HG03060 (cell line): Measurements from ENCODE around the gene TEK.
"Not testable (repeated sequence)": the region's sequence is repeated elsewhere in the genome, so short reads cannot be mapped to it uniquely, and the experiment has no call there.

Experiments
- ATAC-seq: cut with Tn5 transposase; IDR thresholded peaks from one replicate; pipeline ENCODE4 v1.9.1; 2021; ENCODE audit warnings: low read depth, moderate number of reproducible peaks; ENCODE audit not compliant: unreplicated experiment

Gene TEK

DNA sequence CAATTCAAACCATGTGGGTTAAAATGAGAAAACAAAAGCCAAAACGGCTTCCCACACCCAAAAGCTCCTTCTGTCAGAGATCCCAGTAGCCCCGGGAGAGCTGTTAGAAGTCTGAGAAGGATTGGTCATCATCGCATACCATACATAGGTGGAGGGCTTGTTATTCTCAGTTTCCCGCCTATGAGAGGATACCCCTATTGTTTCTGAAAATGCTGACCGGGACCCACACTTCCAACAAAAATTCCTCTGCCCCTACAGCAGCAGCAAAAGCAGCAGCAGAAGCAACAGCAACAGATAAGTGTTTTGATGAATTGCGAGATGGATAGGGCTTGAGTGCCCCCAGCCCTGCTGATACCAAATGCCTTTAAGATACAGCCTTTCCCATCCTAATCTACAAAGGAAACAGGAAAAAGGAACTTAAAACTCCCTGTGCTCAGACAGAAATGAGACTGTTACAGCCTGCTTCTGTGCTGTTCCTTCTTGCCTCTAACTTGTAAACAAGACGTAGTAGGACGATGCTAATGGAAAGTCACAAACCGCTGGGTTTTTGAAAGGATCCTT is at the start of gene TEK:
Gene TEK (plus strand): TSS at position 245 of the 561 bp plus-strand sequence. CDS start 366 bp downstream, outside the sequence.
- ATAC-seq, result no peak

DNA sequence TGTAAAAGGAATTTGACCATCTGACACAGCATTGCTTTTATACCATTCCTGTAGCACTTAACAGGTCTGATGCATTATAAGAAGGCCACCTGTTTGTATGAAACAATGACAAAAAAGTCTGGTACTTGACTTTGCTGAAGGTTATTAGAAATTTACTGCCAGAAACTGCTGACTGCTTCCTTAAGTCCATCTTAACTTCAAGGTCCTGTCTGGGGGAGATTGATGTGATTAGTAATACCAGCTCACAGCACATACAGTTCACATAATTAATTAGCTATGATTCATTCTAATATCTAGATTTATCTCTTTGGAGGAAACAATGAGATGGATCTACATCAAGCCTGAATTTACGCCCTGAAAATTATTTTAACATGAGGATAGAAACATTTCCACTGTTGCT is 49.6 kb upstream of the TEK start:
- no peak for ATAC-seq

- no peak for ATAC-seq
Measured at GRCh38 chr9:27059907-27060306, 49.1 kb upstream of the TEK start.

GRCh38 chr9:27065288-27065687 is 43.7 kb upstream of the TEK start:
- no peak for ATAC-seq

DNA sequence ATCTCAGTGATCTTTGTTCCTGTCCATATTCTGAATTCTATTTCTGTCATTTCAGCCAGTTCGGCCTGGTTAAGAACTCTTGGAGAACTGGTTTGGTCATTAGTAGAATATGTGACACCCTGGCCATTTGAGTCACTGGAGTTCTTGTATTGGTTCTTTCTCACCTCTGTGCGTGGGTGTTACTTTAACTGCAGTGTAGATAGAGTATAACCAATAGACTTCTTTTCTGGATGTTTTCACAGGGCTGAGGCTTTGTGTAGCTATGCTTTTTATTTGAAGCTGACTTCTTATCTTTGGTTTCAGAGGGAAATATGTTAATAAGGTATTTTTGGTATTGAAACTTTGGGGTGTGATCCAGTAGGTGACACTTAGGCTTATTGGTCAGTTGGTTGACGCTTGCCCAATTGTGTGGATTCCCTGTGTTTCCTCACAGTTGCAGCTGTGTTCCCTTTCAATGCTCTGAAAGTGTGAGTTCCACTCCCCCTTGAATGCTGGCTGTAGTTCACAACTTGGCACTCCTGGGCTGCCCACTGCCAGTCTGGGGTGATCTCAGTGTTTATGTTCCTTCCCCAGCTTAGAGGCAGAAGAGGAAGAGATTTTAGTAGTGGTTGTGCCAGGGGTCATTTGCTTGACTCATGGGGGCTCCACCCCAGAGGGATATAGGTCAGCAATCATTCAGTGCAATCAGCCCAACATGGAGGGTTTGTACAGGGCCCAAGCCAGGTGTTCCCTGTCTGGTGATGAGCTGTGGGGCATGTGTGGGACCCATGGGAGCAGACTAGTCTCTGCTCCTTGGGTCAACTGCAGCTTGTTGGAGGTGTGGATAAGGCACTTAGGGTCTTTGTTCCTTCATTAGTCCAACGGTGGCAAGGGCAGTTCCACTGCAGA is 34.9 kb upstream of the TEK start:
- no peak for ATAC-seq

DNA sequence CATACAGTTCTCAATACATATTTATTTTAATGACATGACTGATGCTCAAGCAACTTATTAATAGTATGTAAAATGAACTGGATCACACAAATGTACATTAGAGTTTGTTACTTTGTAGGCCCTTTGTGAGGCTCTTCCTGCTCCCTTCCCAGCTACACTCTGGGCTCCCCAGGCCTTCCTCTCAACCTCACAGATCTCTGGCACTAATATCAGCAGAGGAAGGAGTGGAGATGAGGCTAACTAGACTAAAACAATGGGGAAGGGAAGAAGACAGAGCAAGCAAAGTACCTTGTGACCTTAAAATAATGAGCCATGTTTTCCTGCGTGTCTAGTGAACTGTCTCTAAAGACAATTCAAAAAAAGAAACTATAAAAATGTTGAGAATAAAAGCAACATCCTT is 30.3 kb upstream of the TEK start:
- no peak for ATAC-seq

DNA sequence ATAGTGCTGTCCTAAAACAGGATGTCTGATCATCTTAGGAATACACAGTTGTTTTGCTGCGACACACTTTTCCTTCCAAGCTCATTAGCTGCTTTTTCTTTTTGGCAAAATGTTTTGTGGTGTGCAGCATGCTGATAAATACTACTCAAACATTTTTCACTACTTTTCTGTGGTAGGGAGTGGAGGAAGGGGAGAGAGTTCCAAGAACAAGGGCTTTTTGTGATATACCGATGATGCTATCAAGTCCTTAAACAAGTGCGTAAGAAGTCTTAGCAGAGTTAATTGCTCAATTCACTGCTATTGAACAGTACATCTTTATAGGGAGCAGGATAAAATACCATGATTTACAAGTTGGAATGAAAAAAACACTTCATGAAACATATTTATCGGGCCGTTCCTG is 23.6 kb upstream of the TEK start:
- ATAC-seq, result no peak

DNA sequence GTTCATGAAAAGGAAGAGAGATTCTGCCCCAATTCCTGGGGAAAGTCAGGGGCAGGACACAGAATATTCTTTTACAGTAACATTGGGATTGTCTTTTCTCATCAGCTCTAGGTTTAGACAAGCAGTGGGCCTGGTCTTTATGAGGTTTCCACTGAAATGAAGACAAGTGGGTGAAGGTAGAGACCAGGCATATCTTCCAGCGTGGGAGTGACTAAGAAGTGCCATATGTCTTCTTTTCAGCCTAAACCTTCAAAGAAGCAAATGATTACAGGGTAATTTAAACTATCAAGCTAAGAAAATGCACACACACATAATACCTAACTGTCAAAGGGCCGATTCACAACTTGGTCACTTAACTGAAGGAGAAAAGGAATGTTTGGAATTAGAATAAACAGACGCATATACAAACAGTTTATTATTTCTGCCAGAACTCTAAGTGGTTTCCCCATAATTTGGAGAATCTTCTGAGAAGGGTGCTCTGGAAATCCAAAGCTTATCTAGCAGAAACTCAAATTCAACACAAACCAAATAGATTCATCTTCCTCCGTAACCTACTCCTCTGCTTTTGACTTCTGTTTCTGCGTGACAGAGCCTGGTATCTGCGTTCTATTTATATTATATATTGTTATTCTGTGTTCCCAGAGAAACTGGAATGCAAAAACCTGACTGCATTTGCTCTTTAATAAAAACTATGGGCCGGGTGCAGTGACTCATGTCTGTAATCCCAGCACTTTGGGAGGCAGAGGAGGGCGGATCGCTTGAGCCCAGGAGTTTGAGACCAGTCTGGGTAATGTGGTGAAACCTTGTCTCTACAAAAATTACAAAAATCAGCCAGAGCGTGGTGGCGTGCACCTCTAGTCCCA is 22.0 kb upstream of the TEK start:
- no peak for ATAC-seq

DNA sequence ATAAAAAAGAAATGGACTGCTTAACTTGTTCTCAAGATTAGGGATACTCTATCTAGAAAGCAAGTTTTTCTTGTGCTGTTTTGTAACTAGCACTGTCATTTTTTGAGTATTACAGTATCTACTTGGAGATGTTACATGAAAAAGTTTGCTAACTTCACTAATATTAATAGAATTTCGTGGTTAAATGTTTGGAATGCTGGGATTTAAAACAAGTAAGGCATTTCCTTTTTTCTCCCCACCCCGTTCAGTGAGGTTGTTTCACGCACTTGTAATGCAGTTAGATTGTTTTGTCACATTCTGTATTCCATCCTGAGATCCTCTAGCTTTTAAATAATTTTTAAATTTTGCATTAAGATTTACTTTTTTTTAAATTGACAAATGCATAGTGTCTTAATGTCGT is 20.0 kb upstream of the TEK start:
- no peak for ATAC-seq

- ATAC-seq, result no peak
Measured at GRCh38 chr9:27089706-27090105, 19.3 kb upstream of the TEK start.

DNA sequence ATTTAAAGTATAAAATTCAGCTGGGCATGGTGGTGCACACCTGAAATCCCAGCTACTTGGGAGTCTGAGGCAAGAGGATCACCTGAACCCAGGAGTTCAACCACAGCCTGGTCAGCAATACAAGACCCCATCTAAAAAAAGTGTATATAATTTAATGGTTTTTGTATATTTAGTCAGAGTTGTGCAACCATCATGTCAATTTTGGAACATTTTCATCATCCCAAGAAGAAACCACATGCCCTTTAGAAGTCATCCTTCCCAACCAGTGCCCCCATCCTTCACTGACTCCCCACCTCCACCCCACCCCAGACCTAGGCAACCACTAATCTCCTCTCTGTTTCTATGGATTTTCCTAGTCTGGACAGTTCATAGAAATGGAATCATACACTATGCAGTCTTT is 18.8 kb upstream of the TEK start:
- ATAC-seq, result no peak

DNA sequence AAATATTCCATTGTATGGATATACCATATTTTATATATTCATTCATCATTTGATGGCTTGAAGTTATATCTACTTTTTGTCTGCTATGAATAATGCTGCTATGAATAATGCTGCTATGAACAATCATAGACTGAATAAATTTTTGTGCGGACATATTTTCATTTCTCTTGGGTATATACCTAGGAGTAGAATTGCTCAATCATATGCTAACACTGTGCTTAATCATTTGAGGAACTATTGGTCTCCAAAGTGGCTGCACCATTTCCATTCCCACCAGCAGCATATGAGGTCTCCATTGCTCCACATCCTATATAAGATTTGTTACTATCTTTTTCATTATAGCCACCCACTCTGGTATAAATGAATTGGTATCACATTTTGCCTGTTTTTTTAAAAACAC is 18.3 kb upstream of the TEK start:
- ATAC-seq, result no peak

DNA sequence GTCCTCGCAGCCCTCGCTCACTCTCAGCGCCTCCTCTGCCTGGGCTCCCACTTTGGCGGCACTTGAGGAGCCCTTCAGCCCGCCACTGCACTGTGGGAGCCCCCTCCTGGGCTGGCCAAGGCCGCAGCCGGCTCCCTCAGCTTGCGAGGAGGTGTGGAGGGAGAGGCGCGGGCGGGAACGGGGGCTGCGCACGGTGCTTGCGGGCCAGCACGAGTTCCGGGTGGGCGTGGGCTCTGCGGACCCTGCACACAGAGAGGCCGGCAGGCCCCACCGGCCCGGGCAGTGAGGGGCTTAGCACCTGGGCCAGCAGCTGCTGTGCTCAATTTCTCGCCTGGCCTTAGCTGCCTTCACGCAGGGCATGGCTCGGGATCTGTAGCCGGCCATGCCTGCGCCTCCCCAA is 16.5 kb upstream of the TEK start:
- not testable (repeated sequence) for ATAC-seq

GRCh38 chr9:27093384-27094067 is 15.5 kb upstream of the TEK start:
- ATAC-seq, result not testable (repeated sequence)

DNA sequence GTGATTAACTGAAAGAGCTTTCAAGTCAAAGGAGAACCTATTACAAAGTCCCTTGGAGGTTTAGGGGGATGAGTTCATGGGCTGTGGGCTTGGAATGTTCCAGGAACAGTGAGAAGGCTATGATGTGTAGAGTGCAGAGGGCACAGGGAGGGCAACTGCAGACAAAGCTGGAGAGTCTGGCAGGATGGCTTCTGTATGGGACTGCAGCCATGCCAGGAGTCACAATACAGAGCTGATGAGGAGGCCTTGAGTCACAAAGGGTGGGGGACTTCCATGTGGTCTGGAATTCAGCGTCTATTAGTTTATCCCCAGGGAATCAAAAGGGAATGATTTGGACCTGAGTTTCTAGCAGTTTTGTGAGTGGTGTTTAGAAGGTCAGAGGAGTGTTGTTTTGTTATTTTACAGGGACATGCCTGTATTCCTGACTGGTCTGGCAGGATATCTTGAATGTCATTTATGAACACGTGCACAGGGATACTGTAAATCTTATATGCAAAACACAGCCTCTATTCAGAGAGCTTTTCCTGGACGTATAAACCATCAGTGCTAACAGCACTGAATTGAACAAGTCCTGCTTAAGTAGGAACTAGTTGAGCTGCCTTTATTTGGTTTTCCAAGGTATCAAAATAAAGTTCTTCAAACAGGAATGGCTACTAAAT is 14.3 kb upstream of the TEK start:
- ATAC-seq, result no peak

- ATAC-seq, result no peak
Measured at GRCh38 chr9:27107241-27107640, 1.8 kb upstream of the TEK start.

DNA sequence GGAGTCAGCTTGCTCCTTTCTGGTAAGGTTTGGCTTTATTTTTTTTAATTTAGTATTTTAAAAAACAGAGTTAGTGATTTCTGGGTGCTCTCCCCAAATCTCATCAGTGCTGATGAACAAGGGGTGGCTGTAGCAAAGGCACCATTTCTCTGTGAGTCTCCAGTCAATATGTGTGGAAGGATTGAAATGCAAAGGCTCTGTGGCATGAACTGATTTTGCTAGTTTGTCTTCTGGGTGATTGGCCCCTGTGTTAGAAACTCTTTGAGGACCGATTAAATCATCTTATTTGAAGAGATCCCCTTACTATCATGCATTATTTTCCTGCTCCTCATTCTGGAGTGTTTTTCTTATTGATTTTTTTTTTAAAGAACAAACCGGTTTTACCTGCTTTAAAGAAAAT is 596 bp downstream of the TEK start:
- ATAC-seq, result no peak

- no peak for ATAC-seq
Measured at GRCh38 chr9:27110181-27110580, 1.2 kb downstream of the TEK start.

DNA sequence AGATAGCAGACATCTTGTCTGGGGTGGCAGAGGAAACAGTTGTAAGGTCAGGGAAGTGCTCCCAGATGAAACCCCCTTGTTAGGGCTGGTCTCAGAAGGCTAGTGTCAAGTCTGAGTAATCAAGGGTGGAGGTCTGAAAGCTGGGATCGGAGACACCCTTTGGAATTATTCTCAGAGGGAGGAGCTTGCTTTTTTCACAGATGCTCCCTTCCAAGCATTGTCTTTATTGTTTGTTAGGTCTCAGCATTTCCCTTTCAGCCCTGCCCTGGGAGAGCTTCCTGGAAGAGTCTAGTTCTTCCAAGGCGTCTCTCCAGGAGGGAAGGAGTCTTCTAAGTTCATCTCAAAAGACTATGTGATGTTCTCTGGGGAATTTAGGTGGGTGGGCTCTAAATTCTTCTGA is 3.2 kb downstream of the TEK start:
- ATAC-seq, result no peak

- no peak for ATAC-seq
Measured at GRCh38 chr9:27117489-27118135, 8.6 kb downstream of the TEK start.
